SK-N-SH treated with all-trans-retinoic acid at 6 μM for 48 hours (cell line): Measurements from ENCODE around the gene CFAP20.

Experiments
- CSDC2 ChIP-seq: fragments of 250-450 bp; sonication (Bioruptor Pico); IDR thresholded peaks from 2 replicates; pipeline ENCODE4 v1.5.0; 2020; ENCODE audit warnings: mild to moderate bottlenecking, moderate library complexity
- ESRRG ChIP-seq: fragments of 250-450 bp; sonication (Bioruptor Pico); IDR thresholded peaks from 2 replicates; pipeline ENCODE4 v1.6.1; 2021; ENCODE audit warnings: mild to moderate bottlenecking
- GLIS3 ChIP-seq: fragments of 250-450 bp; sonication (Bioruptor Pico); IDR thresholded peaks from 2 replicates; pipeline ENCODE4 v1.5.0; 2020; ENCODE audit warnings: mild to moderate bottlenecking, moderate library complexity
- ISL1 ChIP-seq: fragments of 250-450 bp; sonication (Bioruptor Pico); IDR thresholded peaks from 2 replicates; pipeline ENCODE4 v2.1.2; 2022; ENCODE audit warnings: mild to moderate bottlenecking, moderate library complexity
- PATZ1 ChIP-seq: fragments of 250-450 bp; sonication (Bioruptor Pico); IDR thresholded peaks from 2 replicates; pipeline ENCODE4 v1.8.0; 2020; ENCODE audit warnings: mild to moderate bottlenecking, moderate library complexity, borderline replicate concordance
- PPARA ChIP-seq: fragments of 250-450 bp; sonication (Bioruptor Pico); IDR thresholded peaks from 2 replicates; pipeline ENCODE4 v1.5.0; 2020; ENCODE audit warnings: mild to moderate bottlenecking, borderline replicate concordance
- RARB ChIP-seq: fragments of 250-450 bp; sonication (Bioruptor Pico); IDR thresholded peaks from 2 replicates; pipeline ENCODE4 v1.8.0; 2021; ENCODE audit warnings: mild to moderate bottlenecking, moderate library complexity
- SNAI2 ChIP-seq: fragments of 250-450 bp; sonication (Bioruptor Pico); IDR thresholded peaks from 2 replicates; pipeline ENCODE4 v1.5.0; 2020; ENCODE audit warnings: mild to moderate bottlenecking, moderate library complexity
- TOX ChIP-seq: fragments of 250-450 bp; sonication (Bioruptor Pico); IDR thresholded peaks from 2 replicates; pipeline ENCODE4 v1.8.0; 2021; ENCODE audit warnings: mild to moderate bottlenecking, moderate library complexity, borderline replicate concordance
- ZC3H10 ChIP-seq: fragments of 250-450 bp; sonication (Bioruptor Pico); IDR thresholded peaks from 2 replicates; pipeline ENCODE4 v1.5.1; 2021; ENCODE audit warnings: mild to moderate bottlenecking, moderate library complexity
- ZFP30 ChIP-seq: fragments of 450-650 bp; formaldehyde crosslinking; IDR thresholded peaks from 2 replicates; pipeline ENCODE4 v1.5.0; 2022; ENCODE audit warnings: mild to moderate bottlenecking, moderate library complexity
- ZNF565 ChIP-seq: fragments of 450-650 bp; formaldehyde crosslinking; conservative IDR thresholded peaks from 2 replicates; pipeline ENCODE4 v1.5.0; 2020; ENCODE audit warnings: low read depth, mild to moderate bottlenecking, moderate library complexity

GRCh38 chr16:58096249-58096648 is 32.9 kb downstream of the CFAP20 start:
- no peak for TF ChIP-seq PATZ1 (CRISPR knock-in tag)
- TF ChIP-seq ZNF565 (CRISPR knock-in tag) = no peak
- TF ChIP-seq ZFP30 (CRISPR knock-in tag) = no peak
- TF ChIP-seq GLIS3 (CRISPR knock-in tag) = no peak
- no peak for TF ChIP-seq TOX (CRISPR knock-in tag)
- no peak for TF ChIP-seq PPARA (CRISPR knock-in tag)
- TF ChIP-seq CSDC2 (CRISPR knock-in tag) = no peak
- TF ChIP-seq ISL1 = no peak
- TF ChIP-seq ZC3H10 = no peak
- TF ChIP-seq ESRRG (CRISPR knock-in tag) = no peak
- TF ChIP-seq SNAI2 (CRISPR knock-in tag) = no peak
- TF ChIP-seq RARB (CRISPR knock-in tag) = no peak
